GM12878 (cell line): ENCODE results near the gene MYO7A.

ENCODE experiments used
- CTCF ChIP-seq, 3 experiments: IDR thresholded peaks in 2 of 3; conservative IDR thresholded peaks in 1 of 3; 2 replicates each; pipeline ENCODE4 v1.5.1; 2011; ENCODE audit warnings: low read depth in 3 of 3, low read length in 3 of 3, mild to moderate bottlenecking in 3 of 3, control low read depth in 2 of 3, moderate library complexity in 2 of 3, inconsistent platforms in 1 of 3, mixed read lengths in 1 of 3; ENCODE audit not compliant: control insufficient read depth in 2 of 3, insufficient read depth in 1 of 3; ENCODE audit errors: extremely low read depth in 1 of 3
- ELK1 ChIP-seq: IDR thresholded peaks from 2 replicates; pipeline ENCODE4 v1.6.1; 2012; ENCODE audit warnings: low read depth, low read length, improper control_type of control experiment
- EP300 ChIP-seq, 2 experiments: fragments of 150-350 bp in 1 of 2; IDR thresholded peaks; 2 replicates each; pipeline ENCODE4 v1.6.1; 2011 to 2012; ENCODE audit warnings: low read depth in 2 of 2, low read length in 2 of 2, borderline replicate concordance in 1 of 2, improper control_type of control experiment in 1 of 2, inconsistent platforms in 1 of 2; ENCODE audit not compliant: control insufficient read depth in 1 of 2
- FOXM1 ChIP-seq: IDR thresholded peaks from 2 replicates; pipeline ENCODE4 v1.6.1; 2012; ENCODE audit warnings: low read depth, mild to moderate bottlenecking, inconsistent platforms, low read length, moderate library complexity
- JUNB ChIP-seq: IDR thresholded peaks from 2 replicates; pipeline ENCODE4 v1.6.1; 2016; ENCODE audit warnings: antibody characterized with exemption, mild to moderate bottlenecking
- NFYA ChIP-seq: IDR thresholded peaks from 2 replicates; pipeline ENCODE4 v1.6.1; 2011; ENCODE audit warnings: low read depth, mild to moderate bottlenecking, low read length, improper control_type of control experiment, borderline replicate concordance
- POLR2AphosphoS5 ChIP-seq: IDR thresholded peaks from 2 replicates; pipeline ENCODE4 v1.6.1; 2011; ENCODE audit warnings: mild to moderate bottlenecking, low read length, inconsistent platforms
- REST ChIP-seq: IDR thresholded peaks from 2 replicates; pipeline ENCODE4 v1.6.1; 2012; ENCODE audit warnings: mild to moderate bottlenecking, low read depth, low read length
- TARDBP ChIP-seq: IDR thresholded peaks from 2 replicates; pipeline ENCODE4 v1.6.1; 2016; ENCODE audit warnings: borderline replicate concordance
- USF1 ChIP-seq: IDR thresholded peaks from 2 replicates; pipeline ENCODE4 v1.6.1; 2011; ENCODE audit warnings: borderline replicate concordance, low read depth, mild to moderate bottlenecking, moderate library complexity, mixed read lengths, low read length; ENCODE audit not compliant: insufficient read depth; ENCODE audit errors: extremely low read length
- ZNF622 ChIP-seq: fragments of 450-650 bp; IDR thresholded peaks from 2 replicates; pipeline ENCODE4 v1.6.1; 2017; ENCODE audit warnings: mild to moderate bottlenecking, inconsistent platforms

GRCh38 chr11:77150836-77151235, 22.8 kb downstream of the MYO7A start:
- TF ChIP-seq NFYA (no peak), USF1 (no peak), ZNF622 (no peak), POLR2AphosphoS5 (no peak), CTCF (IDR thresholded peaks at IDR 0.05 in 2 of 3, conservative IDR thresholded peaks at IDR 0.05 in 1 of 3; ENCODE audit: control insufficient read depth in 2 of 3, extremely low read depth in 1 of 3, insufficient read depth in 1 of 3, low read depth in 3 of 3, low read length in 3 of 3) (no peak), TARDBP (no peak), ELK1 (no peak), EP300 (IDR thresholded peaks at IDR 0.05; ENCODE audit: borderline replicate concordance in 1 of 2, control insufficient read depth in 1 of 2, low read depth in 2 of 2, low read length in 2 of 2) (no peak), REST (no peak), JUNB (no peak), FOXM1 (no peak)
